Subcutaneous adipose tissue (tissue), 4 donors: ENCODE measurements around the gene FER. TPM values are rescaled to one million over a fixed set of nuclear protein-coding genes. Genes with fewer than 3 reads are reported as not detected.

ENCODE experiments used
- total RNA-seq, 4 donors: library from RNA; depleted of rRNA; stranded (reverse); fragments of >200 nt; gene quantifications; one replicate each; pipeline ENCODE4 v1.1.0, GENCODE V29; 2016
- TF ChIP-seq, protein P1 (sequence below): fragments of 450-650 bp; IDR thresholded peaks from one replicate; pipeline ENCODE4 v1.5.1; 2016; ENCODE audit warnings: low read depth, mild to moderate bottlenecking, control low read depth, antibody characterized with exemption, moderate library complexity

Gene FER
- total RNA-seq, 4 donors from 2014 or later, result 26.9 to 37.4 (median 27.6) TPM

- TF ChIP-seq, protein P1, sequence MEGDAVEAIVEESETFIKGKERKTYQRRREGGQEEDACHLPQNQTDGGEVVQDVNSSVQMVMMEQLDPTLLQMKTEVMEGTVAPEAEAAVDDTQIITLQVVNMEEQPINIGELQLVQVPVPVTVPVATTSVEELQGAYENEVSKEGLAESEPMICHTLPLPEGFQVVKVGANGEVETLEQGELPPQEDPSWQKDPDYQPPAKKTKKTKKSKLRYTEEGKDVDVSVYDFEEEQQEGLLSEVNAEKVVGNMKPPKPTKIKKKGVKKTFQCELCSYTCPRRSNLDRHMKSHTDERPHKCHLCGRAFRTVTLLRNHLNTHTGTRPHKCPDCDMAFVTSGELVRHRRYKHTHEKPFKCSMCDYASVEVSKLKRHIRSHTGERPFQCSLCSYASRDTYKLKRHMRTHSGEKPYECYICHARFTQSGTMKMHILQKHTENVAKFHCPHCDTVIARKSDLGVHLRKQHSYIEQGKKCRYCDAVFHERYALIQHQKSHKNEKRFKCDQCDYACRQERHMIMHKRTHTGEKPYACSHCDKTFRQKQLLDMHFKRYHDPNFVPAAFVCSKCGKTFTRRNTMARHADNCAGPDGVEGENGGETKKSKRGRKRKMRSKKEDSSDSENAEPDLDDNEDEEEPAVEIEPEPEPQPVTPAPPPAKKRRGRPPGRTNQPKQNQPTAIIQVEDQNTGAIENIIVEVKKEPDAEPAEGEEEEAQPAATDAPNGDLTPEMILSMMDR, result no peak
Measured at GRCh38 chr5:108720391-108720790, 27.3 kb upstream of the FER start.

DNA sequence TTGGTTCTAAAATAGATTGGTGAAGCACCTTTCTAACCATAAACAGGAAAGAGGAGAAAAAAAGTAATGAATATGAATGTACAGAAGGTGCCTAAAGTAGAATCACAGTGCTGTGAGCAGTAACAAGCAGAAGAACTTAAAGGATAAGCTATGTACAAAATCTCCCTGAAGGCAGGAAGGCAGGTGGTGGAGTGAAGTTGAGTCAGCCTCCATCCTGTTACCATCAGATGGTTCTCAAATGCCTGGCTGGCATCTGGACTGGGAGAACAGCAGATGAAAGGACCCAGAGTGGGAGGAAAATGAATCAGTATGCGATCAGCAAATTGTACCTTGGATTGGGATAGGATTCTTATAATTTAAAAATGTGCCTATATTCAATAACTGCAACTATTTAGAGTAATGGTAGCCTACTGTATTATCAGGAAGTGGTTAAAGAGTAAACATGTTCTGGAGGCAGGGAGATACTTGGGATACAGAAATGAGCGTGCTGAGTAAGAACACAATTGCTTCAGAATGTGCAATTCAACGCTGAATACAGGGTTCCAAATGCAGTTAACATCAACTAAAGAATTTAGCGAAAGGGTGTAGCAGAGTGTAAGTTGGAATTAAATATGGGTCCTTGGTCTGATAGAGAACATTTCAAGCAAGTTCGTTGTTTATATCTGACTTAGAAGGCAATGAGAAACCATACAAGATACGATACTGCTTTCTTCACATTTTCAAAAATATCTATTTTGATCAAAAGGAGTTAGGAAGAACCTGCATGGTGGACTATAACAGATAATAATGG lies 21.1 kb upstream of the FER start:
- TF ChIP-seq, protein P1, result no peak

GRCh38 chr5:108727236-108727650 lies 20.5 kb upstream of the FER start:
- TF ChIP-seq, protein P1, result no peak

GRCh38 chr5:108727651-108728565 lies 19.8 kb upstream of the FER start:
- TF ChIP-seq, protein P1, result no peak

DNA sequence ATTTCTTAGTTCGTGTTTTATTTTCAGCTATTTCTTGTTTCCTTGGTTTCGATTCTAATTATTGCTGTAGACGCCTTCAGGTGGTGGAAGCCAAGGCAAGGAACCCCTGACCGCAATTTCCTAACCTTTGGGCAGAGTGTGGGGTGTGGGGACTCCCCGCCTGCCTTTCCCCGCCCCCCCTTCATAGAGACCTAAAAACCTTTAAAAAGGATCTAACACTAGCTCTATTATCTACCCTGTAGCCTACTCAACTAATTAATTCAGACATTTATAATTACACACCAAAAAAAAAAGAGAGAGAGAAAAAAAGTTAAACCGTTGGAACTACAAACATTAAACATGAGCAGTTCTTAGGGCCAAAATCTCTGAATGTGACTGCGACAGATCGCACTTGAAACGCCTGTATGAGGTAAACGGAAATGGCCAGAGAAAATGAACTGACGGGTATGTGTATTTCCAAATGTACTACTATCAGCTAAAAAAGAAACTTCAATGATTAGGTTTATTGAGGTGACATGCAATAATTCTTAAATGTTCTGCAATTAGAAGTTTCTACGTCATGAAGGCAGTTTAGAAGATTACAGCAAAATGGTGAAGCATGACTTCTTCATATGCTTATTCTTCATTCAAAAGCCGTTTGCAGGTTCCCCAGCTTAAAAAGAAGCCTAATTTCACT lies 19.0 kb upstream of the FER start:
- TF ChIP-seq, protein P1, result no peak

- TF ChIP-seq, protein P1, result no peak
Measured at GRCh38 chr5:108729242-108729615, 18.5 kb upstream of the FER start.
